Measurements from ENCODE around the gene ECI2.

- no peak for TF ChIP-seq ZNF292 (CRISPR knock-in tag; IDR thresholded peaks at IDR 0.05; ENCODE audit: borderline replicate concordance, low read depth)
- no peak for TF ChIP-seq TRIM22 (IDR thresholded peaks at IDR 0.05)
- TF ChIP-seq CTCF (CRISPR knock-in tag; IDR thresholded peaks at IDR 0.05), result no peak
- TF ChIP-seq REST (IDR thresholded peaks at IDR 0.05; ENCODE audit: borderline replicate concordance in 1 of 2, low read depth in 1 of 2, low read length in 2 of 2), result no peak
- no peak for TF ChIP-seq MAX (IDR thresholded peaks at IDR 0.05)
- no peak for TF ChIP-seq ZNF414 (CRISPR knock-in tag; IDR thresholded peaks at IDR 0.05)
- no peak for TF ChIP-seq PRDM15 (CRISPR knock-in tag; IDR thresholded peaks at IDR 0.05)
- TF ChIP-seq ZNF780A (CRISPR knock-in tag; IDR thresholded peaks at IDR 0.05), result no peak
Observed at GRCh38 chr6:4130357-4130987, 4.9 kb downstream of the ECI2 start.

Data from HepG2 (cell line).